ENCODE measurements around the gene SCARB1. TPM values are rescaled to one million over a fixed set of nuclear protein-coding genes. Genes with fewer than 3 reads are reported as not detected.
A peak's percentile ranks its signal among the peaks of the same experiment; 100 is the strongest.

SCARB1 gene
- total and polyA plus RNA-seq, 9 of the 15 experiments (the other 6 are each of a cell fraction or from before 2014, with no cell fraction given), result 0.56 to 157 (median 52.8) TPM

GRCh38 chr12:124904306-124905098 is 40.8 kb upstream of the SCARB1 start (continued):
- TF ChIP-seq MAZ (CRISPR knock-in tag; conservative IDR thresholded peaks at IDR 0.05 in 1 of 2, IDR thresholded peaks at IDR 0.05 in 1 of 2), result peak; percentile 82 to 90
- no peak for TF ChIP-seq CBX8 (IDR thresholded peaks at IDR 0.05; ENCODE audit: borderline replicate concordance, extremely low read depth, low read depth, low read length, poor library complexity, severe bottlenecking)
- TF ChIP-seq TEAD1 (CRISPR knock-in tag; IDR thresholded peaks at IDR 0.05), result 0 out of 4 replicates have a peak, but pooled peaks of 1 of the 2 experiments have one; percentile 73
- no peak for TF ChIP-seq PBX2 (CRISPR knock-in tag; IDR thresholded peaks at IDR 0.05; ENCODE audit: low read depth)
- no peak; the same call in 1 of the 2 replicates for TF ChIP-seq PBX2 (tag; conservative IDR thresholded peaks at IDR 0.05; ENCODE audit: low read depth)
- no peak for TF ChIP-seq ZBTB26 (CRISPR knock-in tag; IDR thresholded peaks at IDR 0.05)
- TF ChIP-seq KLF1 (tag; IDR thresholded peaks at IDR 0.05), result no peak
- TF ChIP-seq ERF (CRISPR knock-in tag; IDR thresholded peaks at IDR 0.05), result 0 out of 2 replicates have a peak, but pooled peaks have one; percentile 33
- no peak for TF ChIP-seq MCM5 (IDR thresholded peaks at IDR 0.05; ENCODE audit: low read depth)
- TF ChIP-seq SNIP1 (IDR thresholded peaks at IDR 0.05; ENCODE audit: low read depth), result peak; percentile 14; the same call in 1 of the 2 replicates
- no peak for TF ChIP-seq E2F4 (CRISPR knock-in tag; IDR thresholded peaks at IDR 0.05; ENCODE audit: low read depth)
- no peak for TF ChIP-seq SRSF9 (IDR thresholded peaks at IDR 0.05; ENCODE audit: borderline replicate concordance, low read depth, low read length)
- TF ChIP-seq NFIX (CRISPR knock-in tag; IDR thresholded peaks at IDR 0.05; ENCODE audit: low read depth), result no peak
- TF ChIP-seq SAP30 (IDR thresholded peaks at IDR 0.05; ENCODE audit: borderline replicate concordance, insufficient read depth, low read depth, low read length, poor library complexity, severe bottlenecking), result peak; percentile 72
- TF ChIP-seq POU5F1 (IDR thresholded peaks at IDR 0.05; ENCODE audit: borderline replicate concordance, low read depth, low read length, partially characterized antibody), result no peak
- no peak for TF ChIP-seq ZNF140 (CRISPR knock-in tag; IDR thresholded peaks at IDR 0.05)
- no peak; a peak in 1 of 4 replicates for TF ChIP-seq MLLT1 (IDR thresholded peaks at IDR 0.05)
